Cardiac muscle cell (in vitro differentiated cells and primary cell): ENCODE measurements around the gene QRSL1. TPM values are rescaled to one million over a fixed set of nuclear protein-coding genes. Genes with fewer than 3 reads are reported as not detected.

Experiments
- DNase-seq, 2 donors: peaks; one replicate each; pipeline versions ENCODE4 v3.0.0 to v3.0.0-alpha.2; 2010 to 2017; ENCODE audit warnings: low read depth in 1 of 2, low spot score in 1 of 2
- H3K27ac ChIP-seq: fragments of 200-600 bp; sonication (generic); 2 replicates; pipeline ENCODE4 v1.5.1; 2016
- H3K27me3 ChIP-seq: fragments of 200-600 bp; sonication (generic); 2 replicates; pipeline ENCODE4 v1.6.0; 2016; ENCODE audit warnings: control low read depth
- H3K36me3 ChIP-seq: fragments of 200-600 bp; sonication (generic); 2 replicates; pipeline ENCODE4 v1.5.1; 2016; ENCODE audit warnings: control low read depth
- H3K4me1 ChIP-seq: fragments of 200-600 bp; sonication (generic); 2 replicates; pipeline ENCODE4 v1.8.1; 2017; ENCODE audit warnings: low read depth, mild to moderate bottlenecking, mixed run types
- H3K4me3 ChIP-seq: fragments of 200-600 bp; sonication (generic); 2 replicates; pipeline ENCODE4 v1.5.1; 2016; ENCODE audit warnings: mild to moderate bottlenecking
- H3K9me3 ChIP-seq: fragments of 200-600 bp; sonication (generic); 2 replicates; pipeline ENCODE4 v1.5.1; 2017; ENCODE audit warnings: low read depth, mild to moderate bottlenecking, control low read depth
- CTCF ChIP-seq: IDR thresholded peaks from 2 replicates; pipeline ENCODE4 v1.5.1; 2012; ENCODE audit warnings: low read depth, mild to moderate bottlenecking, low read length
- polyA plus RNA-seq: library from polyadenylated mRNA; unstranded; fragments of >200 nt; fragmentation: Nextera tagmentation; extraction: Ambion mirVana; gene quantifications from 2 replicates; pipeline ENCODE4 v1.2.1, GENCODE V29; 2016
- total RNA-seq: library from RNA; depleted of rRNA; stranded (reverse); fragments of >200 nt; gene quantifications from 2 replicates; pipeline ENCODE4 v1.2.3, GENCODE V29; 2016

The QRSL1 gene
- total and polyA plus RNA-seq, 2 experiments from 2014 or later, result 12.6 to 13.6 TPM

- Histone ChIP-seq H3K27me3 (no peaks in the 10 kb centered on the region), H3K36me3 (no peaks in the 10 kb centered on the region), H3K4me3 (no peak overlapping the region), H3K9me3 (no peaks in the 10 kb centered on the region), H3K4me1 (no peaks in the 10 kb centered on the region), H3K27ac (no peak overlapping the region)
- no peak for TF ChIP-seq CTCF
- DNase-seq, result no peak
Observed at GRCh38 chr6:106674541-106675229, 45.3 kb downstream of the QRSL1 start.

- Histone ChIP-seq H3K4me1 (no peaks in the 10 kb centered on the region), H3K4me3 (no peak overlapping the region), H3K27ac (no peak overlapping the region), H3K27me3 (no peaks in the 10 kb centered on the region), H3K9me3 (no peaks in the 10 kb centered on the region), H3K36me3 (no peaks in the 10 kb centered on the region)
- TF ChIP-seq CTCF, result no peak
- DNase-seq, result no peak
Observed at GRCh38 chr6:106677282-106677681, 47.9 kb downstream of the QRSL1 start.

GRCh38 chr6:106684011-106684410 lies 54.6 kb downstream of the QRSL1 start:
- no peak for TF ChIP-seq CTCF
- DNase-seq, result no peak
- Histone ChIP-seq H3K4me1 (no peaks in the 10 kb centered on the region), H3K4me3 (no peak overlapping the region), H3K36me3 (no peaks in the 10 kb centered on the region), H3K27ac (no peak overlapping the region), H3K9me3 (no peaks in the 10 kb centered on the region), H3K27me3 (no peaks in the 10 kb centered on the region)

GRCh38 chr6:106685833-106686232 lies 56.5 kb downstream of the QRSL1 start:
- H3K27me3 ChIP-seq, result no peaks in the 10 kb centered on the region
- H3K4me3 ChIP-seq, result no peak overlapping the region
- no peaks in the 10 kb centered on the region for H3K36me3 ChIP-seq
- no peak for TF ChIP-seq CTCF
- no peak for DNase-seq
- no peak overlapping the region for H3K27ac ChIP-seq
- no peaks in the 10 kb centered on the region for H3K4me1 ChIP-seq
- H3K9me3 ChIP-seq, result no peaks in the 10 kb centered on the region

GRCh38 chr6:106688177-106688951 lies 59.0 kb downstream of the QRSL1 start:
- no peak for TF ChIP-seq CTCF
- Histone ChIP-seq H3K36me3 (no peaks in the 10 kb centered on the region), H3K4me1 (no peaks in the 10 kb centered on the region)

More at GRCh38 chr6:106688177-106688951, 59.0 kb downstream of the QRSL1 start:
- no peak overlapping the region for H3K27ac ChIP-seq
- H3K9me3 ChIP-seq, result no peaks in the 10 kb centered on the region
- no peaks in the 10 kb centered on the region for H3K27me3 ChIP-seq
- no peak overlapping the region for H3K4me3 ChIP-seq
- DNase-seq, result no peak
